VCaP (cell line): ENCODE data around the gene RBM20.

Experiments
- H3K27ac ChIP-seq: fragments of 450-650 bp; 2 replicates; pipeline ENCODE4 v1.5.1; 2017
- CTCF ChIP-seq: fragments of 450-650 bp; conservative IDR thresholded peaks from 2 replicates; pipeline ENCODE4 v1.5.1; 2017; ENCODE audit warnings: mild to moderate bottlenecking, moderate library complexity

The RBM20 gene

DNA sequence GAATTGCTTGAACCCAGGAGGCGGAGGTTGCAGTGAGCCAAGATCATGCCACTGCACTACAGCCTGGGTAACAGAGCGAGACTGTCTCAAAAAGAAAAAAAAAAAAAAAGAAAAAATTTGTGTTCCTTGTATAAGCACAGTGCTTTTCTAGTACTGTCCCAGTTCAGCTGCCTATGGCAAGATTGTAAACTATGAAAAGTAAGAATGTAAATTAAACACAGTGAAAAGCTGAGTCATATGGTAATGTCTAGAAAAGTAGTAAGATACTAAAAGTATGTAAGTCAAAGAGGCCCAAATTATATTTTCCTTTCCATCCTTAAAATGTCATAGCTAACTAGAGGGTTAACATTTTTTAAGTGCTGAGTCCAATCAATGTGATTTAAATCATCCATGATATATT is 42.8 kb downstream of the RBM20 start:
- H3K27ac ChIP-seq = no peak overlapping the region
- TF ChIP-seq CTCF = no peak

GRCh38 chr10:110687400-110687799 is 43.3 kb downstream of the RBM20 start:
- H3K27ac ChIP-seq = no peak overlapping the region
- no peak for TF ChIP-seq CTCF

- TF ChIP-seq CTCF = no peak
- no peak overlapping the region for H3K27ac ChIP-seq
These were observed 47.0 kb downstream of the RBM20 start for GRCh38 chr10:110691139-110691538.

- no peak overlapping the region for H3K27ac ChIP-seq
- no peak for TF ChIP-seq CTCF
These were observed 50.1 kb downstream of the RBM20 start for GRCh38 chr10:110694263-110694662.

DNA sequence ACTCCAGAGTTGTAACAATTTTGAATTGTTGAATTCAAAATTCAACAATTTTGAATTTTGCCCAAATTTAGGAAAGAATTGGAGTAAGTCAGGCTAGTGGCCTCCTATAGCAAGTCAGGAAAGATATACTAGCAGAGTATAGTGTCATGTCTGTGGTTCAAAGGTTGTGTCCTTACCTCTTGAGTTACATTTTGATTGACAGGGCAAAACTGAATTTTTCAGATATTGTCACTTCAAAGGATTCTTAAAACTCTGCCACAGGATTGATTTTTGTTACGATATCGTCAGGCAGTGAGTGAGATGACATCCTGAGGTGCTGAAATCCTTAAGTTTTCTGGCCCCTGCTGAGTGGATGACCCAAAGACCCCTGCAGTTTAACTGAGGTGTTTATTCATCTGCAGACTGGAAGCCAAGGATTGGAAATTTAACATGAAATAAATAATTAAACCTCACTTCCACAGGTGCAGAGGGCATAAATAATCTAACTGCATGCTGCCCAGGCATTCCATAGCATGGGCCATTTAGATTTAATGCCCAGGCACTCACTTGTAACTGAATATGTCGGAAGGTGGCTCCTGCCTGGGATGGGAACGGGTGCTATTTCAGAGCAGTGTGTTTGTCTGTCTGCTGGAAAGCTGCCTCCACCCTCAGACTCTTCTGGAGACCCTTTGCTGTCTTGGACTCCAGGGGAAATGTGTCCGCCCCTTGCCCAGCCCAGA is 50.8 kb downstream of the RBM20 start:
- H3K27ac ChIP-seq = no peak overlapping the region
- no peak for TF ChIP-seq CTCF

- no peak overlapping the region for H3K27ac ChIP-seq
- TF ChIP-seq CTCF = no peak
These were observed 51.4 kb downstream of the RBM20 start for GRCh38 chr10:110695539-110695886.

DNA sequence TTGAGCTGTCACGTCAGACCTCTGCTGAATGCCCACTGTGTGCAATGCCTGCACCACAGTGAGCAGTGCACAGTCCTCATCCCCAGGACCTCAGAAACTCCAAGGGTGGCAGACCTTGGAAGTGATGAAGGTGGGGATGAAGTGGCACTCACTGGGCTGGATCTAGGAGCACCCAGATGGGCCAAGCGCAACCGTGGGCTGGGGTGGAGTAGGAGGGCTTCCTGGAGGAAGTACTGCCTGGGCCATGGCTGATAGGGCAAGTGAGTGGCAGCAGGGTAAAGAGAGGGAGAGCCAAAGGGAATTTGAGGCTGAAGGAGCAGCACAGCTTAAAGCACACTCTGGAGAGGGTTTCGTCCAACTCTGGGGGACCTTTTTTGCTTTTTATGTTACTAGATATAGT is 52.3 kb downstream of the RBM20 start:
- TF ChIP-seq CTCF = no peak
- no peak overlapping the region for H3K27ac ChIP-seq

GRCh38 chr10:110698340-110698739 is 54.2 kb downstream of the RBM20 start:
- TF ChIP-seq CTCF = no peak
- no peak overlapping the region for H3K27ac ChIP-seq
